ENCODE measurements around the gene ZNF488. TPM values are rescaled to one million over a fixed set of nuclear protein-coding genes. Genes with fewer than 3 reads are reported as not detected.

The ZNF488 gene
- polyA plus RNA-seq, 1 of the 3 experiments (the other 2 are of a cell fraction) = 0.59 TPM

DNA sequence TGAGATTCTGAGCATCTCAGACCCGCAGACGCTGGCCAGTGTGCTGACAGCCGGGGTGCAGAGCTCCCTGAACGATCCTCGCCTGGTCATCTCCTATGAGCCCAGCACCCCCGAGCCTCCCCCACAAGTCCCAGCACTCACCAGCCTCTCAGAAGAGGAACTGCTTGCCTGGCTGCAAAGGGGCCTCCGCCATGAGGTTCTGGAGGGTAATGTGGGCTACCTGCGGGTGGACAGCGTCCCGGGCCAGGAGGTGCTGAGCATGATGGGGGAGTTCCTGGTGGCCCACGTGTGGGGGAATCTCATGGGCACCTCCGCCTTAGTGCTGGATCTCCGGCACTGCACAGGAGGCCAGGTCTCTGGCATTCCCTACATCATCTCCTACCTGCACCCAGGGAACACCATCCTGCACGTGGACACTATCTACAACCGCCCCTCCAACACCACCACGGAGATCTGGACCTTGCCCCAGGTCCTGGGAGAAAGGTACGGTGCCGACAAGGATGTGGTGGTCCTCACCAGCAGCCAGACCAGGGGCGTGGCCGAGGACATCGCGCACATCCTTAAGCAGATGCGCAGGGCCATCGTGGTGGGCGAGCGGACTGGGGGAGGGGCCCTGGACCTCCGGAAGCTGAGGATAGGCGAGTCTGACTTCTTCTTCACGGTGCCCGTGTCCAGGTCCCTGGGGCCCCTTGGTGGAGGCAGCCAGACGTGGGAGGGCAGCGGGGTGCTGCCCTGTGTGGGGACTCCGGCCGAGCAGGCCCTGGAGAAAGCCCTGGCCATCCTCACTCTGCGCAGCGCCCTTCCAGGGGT lies 35.2 kb downstream of the ZNF488 start:
- TF ChIP-seq GABPA (IDR thresholded peaks at IDR 0.05; ENCODE audit: low read depth) = no peak
- TF ChIP-seq NRF1 (IDR thresholded peaks at IDR 0.05; ENCODE audit: low read depth, low read length) = no peak
- peak; percentile 41 for DNase-seq
- no peak overlapping the region for H3K9ac ChIP-seq
- no peak overlapping the region for H2AFZ ChIP-seq (ENCODE audit: low read depth)
- ChIA-PET CTCF (interaction anchor here (0.9 to 5.2 kb wide), 4 partner anchors 9 to 53 kb away, joined by 3 to 23 read pairs (median 13); no protein-coding TSS in a partner anchor), POLR2A (no interaction called here)
- no peaks in the 10 kb centered on the region for H3K79me2 ChIP-seq (ENCODE audit: insufficient read depth)
- H3K4me2 ChIP-seq = no peak overlapping the region
- no peaks in the 10 kb centered on the region for H3K36me3 ChIP-seq (replicated peaks in 1 of 2; ENCODE audit: control insufficient read depth in 1 of 2, insufficient read depth in 2 of 2, low read length in 1 of 2)
- H3K9me2 ChIP-seq = no peaks in the 10 kb centered on the region
- peaks cover 32% of the 10 kb centered on the region for H3K27me3 ChIP-seq (ENCODE audit: insufficient read depth)
- WGBS (ENCODE audit: low lambda C conversion rate) = 69% methylated on average over 20 of the region's 36 CpGs
- peak overlapping the region in 1 of 2 experiments; percentile 85; a peak in 2 of 4 replicates for H3K27ac ChIP-seq (ENCODE audit: low read depth in 2 of 2, low read length in 1 of 2)
- peaks cover 0 to 33% of the 10 kb centered on the region in 2 experiments; a peak in 2 of 4 replicates for H3K4me1 ChIP-seq (ENCODE audit: control insufficient read depth in 1 of 2, insufficient read depth in 2 of 2, low read depth in 1 of 2, low read length in 1 of 2)
- no peaks in the 10 kb centered on the region for H3K9me3 ChIP-seq
- no peak overlapping the region for H3K4me3 ChIP-seq (ENCODE audit: low read depth in 2 of 2, low read length in 1 of 2)
- no peaks in the 10 kb centered on the region for H4K20me1 ChIP-seq (ENCODE audit: insufficient read depth)
- H3F3A ChIP-seq (replicated peaks; ENCODE audit: insufficient read depth) = no peaks in the 10 kb centered on the region

DNA sequence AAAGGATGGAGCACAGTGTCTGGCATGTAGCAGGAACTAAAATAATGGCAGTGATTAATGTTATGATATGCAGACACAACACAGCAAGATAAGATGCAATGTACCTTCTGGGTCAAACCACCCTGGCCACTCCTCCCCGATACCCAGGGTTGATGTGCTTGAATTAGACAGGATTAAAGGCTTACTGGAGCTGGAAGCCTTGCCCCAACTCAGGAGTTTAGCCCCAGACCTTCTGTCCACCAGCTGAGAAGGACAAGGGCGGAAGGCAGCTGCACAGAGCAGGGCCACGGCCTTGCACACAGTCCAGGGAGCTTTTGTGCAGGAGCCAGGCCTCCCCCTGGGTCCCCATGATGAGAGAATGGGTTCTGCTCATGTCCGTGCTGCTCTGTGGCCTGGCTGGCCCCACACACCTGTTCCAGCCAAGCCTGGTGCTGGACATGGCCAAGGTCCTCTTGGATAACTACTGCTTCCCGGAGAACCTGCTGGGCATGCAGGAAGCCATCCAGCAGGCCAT lies 35.9 kb downstream of the ZNF488 start, which contains the start of gene RBP3:
TSS of gene RBP3 (plus strand) at position 226 of the 514 bp plus-strand sequence. CDS start at position 348, 122 bp downstream.
- no peaks in the 10 kb centered on the region for H3K9me3 ChIP-seq
- H3K4me3 ChIP-seq (ENCODE audit: low read depth in 2 of 2, low read length in 1 of 2) = no peak within 1 kb of the TSS
- H3K36me3 ChIP-seq (replicated peaks in 1 of 2; ENCODE audit: control insufficient read depth in 1 of 2, insufficient read depth in 2 of 2, low read length in 1 of 2) = no peaks in the 10 kb centered on the region
- CTCF ChIA-PET = interaction anchor here (0.9 to 5.2 kb wide), 4 partner anchors 13 to 300 kb away, joined by 3 to 23 read pairs (median 5); no protein-coding TSS in a partner anchor
- WGBS (ENCODE audit: low lambda C conversion rate) = 35% methylated on average over 3 of the region's 5 CpGs
- peaks cover 36% of the 10 kb centered on the region for H3K27me3 ChIP-seq (ENCODE audit: insufficient read depth)
- no peak within 1 kb of the TSS for H2AFZ ChIP-seq (ENCODE audit: low read depth)
- H3K9me2 ChIP-seq = no peaks in the 10 kb centered on the region
- H3F3A ChIP-seq (replicated peaks; ENCODE audit: insufficient read depth) = no peaks in the 10 kb centered on the region
- H3K79me2 ChIP-seq (ENCODE audit: insufficient read depth) = no peaks in the 10 kb centered on the region
- POLR2A ChIA-PET = no interaction called here
- H3K27ac ChIP-seq (ENCODE audit: low read depth in 2 of 2, low read length in 1 of 2) = peak within 1 kb of the TSS in 1 of 2 experiments; percentile 85; a peak in 2 of 4 replicates
- no peak within 1 kb of the TSS for H3K9ac ChIP-seq
- H3K4me1 ChIP-seq (ENCODE audit: control insufficient read depth in 1 of 2, insufficient read depth in 2 of 2, low read depth in 1 of 2, low read length in 1 of 2) = peaks cover 0 to 33% of the 10 kb centered on the region in 2 experiments; a peak in 2 of 4 replicates
- H3K4me2 ChIP-seq = no peak within 1 kb of the TSS
- DNase-seq = peak; percentile 81
- no peaks in the 10 kb centered on the region for H4K20me1 ChIP-seq (ENCODE audit: insufficient read depth)
- peak; percentile 84 for TF ChIP-seq GATA2 (CRISPR knock-in tag; IDR thresholded peaks at IDR 0.05)
- peak; percentile 44 for TF ChIP-seq FOXJ3 (CRISPR knock-in tag; IDR thresholded peaks at IDR 0.05)
- TF ChIP-seq RFX5 (IDR thresholded peaks at IDR 0.05; ENCODE audit: low read length) = no peak
- no peak for TF ChIP-seq TAF1 (IDR thresholded peaks at IDR 0.05; ENCODE audit: borderline replicate concordance, low read depth, low read length)
- TF ChIP-seq EZH2phosphoT487 (IDR thresholded peaks at IDR 0.05; ENCODE audit: borderline replicate concordance, low read depth) = no peak
- TF ChIP-seq, protein P1, sequence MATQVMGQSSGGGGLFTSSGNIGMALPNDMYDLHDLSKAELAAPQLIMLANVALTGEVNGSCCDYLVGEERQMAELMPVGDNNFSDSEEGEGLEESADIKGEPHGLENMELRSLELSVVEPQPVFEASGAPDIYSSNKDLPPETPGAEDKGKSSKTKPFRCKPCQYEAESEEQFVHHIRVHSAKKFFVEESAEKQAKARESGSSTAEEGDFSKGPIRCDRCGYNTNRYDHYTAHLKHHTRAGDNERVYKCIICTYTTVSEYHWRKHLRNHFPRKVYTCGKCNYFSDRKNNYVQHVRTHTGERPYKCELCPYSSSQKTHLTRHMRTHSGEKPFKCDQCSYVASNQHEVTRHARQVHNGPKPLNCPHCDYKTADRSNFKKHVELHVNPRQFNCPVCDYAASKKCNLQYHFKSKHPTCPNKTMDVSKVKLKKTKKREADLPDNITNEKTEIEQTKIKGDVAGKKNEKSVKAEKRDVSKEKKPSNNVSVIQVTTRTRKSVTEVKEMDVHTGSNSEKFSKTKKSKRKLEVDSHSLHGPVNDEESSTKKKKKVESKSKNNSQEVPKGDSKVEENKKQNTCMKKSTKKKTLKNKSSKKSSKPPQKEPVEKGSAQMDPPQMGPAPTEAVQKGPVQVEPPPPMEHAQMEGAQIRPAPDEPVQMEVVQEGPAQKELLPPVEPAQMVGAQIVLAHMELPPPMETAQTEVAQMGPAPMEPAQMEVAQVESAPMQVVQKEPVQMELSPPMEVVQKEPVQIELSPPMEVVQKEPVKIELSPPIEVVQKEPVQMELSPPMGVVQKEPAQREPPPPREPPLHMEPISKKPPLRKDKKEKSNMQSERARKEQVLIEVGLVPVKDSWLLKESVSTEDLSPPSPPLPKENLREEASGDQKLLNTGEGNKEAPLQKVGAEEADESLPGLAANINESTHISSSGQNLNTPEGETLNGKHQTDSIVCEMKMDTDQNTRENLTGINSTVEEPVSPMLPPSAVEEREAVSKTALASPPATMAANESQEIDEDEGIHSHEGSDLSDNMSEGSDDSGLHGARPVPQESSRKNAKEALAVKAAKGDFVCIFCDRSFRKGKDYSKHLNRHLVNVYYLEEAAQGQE (IDR thresholded peaks at IDR 0.05; ENCODE audit: low read depth, low read length) = no peak
- peak in 1 of 2 experiments; percentile 59; a peak in 1 of 4 replicates for TF ChIP-seq EP300 (IDR thresholded peaks at IDR 0.05; ENCODE audit: borderline replicate concordance in 1 of 2, low read depth in 1 of 2, low read length in 1 of 2)
- TF ChIP-seq RAD21 (IDR thresholded peaks at IDR 0.05; ENCODE audit: low read length) = no peak
- TF ChIP-seq ELF1 (IDR thresholded peaks at IDR 0.05) = no peak
- TF ChIP-seq FOSL2 (IDR thresholded peaks at IDR 0.05; ENCODE audit: borderline replicate concordance, low read depth) = no peak
- TF ChIP-seq GABPA (IDR thresholded peaks at IDR 0.05; ENCODE audit: low read depth) = no peak
- no peak for TF ChIP-seq FOXM1 (IDR thresholded peaks at IDR 0.05; ENCODE audit: low read depth)
- peak; percentile 76 for TF ChIP-seq RCOR1 (IDR thresholded peaks at IDR 0.05; ENCODE audit: low read length)
- TF ChIP-seq NFIC (IDR thresholded peaks at IDR 0.05; ENCODE audit: borderline replicate concordance) = no peak
- TF ChIP-seq, protein P2, sequence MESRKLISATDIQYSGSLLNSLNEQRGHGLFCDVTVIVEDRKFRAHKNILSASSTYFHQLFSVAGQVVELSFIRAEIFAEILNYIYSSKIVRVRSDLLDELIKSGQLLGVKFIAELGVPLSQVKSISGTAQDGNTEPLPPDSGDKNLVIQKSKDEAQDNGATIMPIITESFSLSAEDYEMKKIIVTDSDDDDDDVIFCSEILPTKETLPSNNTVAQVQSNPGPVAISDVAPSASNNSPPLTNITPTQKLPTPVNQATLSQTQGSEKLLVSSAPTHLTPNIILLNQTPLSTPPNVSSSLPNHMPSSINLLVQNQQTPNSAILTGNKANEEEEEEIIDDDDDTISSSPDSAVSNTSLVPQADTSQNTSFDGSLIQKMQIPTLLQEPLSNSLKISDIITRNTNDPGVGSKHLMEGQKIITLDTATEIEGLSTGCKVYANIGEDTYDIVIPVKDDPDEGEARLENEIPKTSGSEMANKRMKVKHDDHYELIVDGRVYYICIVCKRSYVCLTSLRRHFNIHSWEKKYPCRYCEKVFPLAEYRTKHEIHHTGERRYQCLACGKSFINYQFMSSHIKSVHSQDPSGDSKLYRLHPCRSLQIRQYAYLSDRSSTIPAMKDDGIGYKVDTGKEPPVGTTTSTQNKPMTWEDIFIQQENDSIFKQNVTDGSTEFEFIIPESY (IDR thresholded peaks at IDR 0.05; ENCODE audit: borderline replicate concordance, low read depth) = no peak
- TF ChIP-seq, protein P3, sequence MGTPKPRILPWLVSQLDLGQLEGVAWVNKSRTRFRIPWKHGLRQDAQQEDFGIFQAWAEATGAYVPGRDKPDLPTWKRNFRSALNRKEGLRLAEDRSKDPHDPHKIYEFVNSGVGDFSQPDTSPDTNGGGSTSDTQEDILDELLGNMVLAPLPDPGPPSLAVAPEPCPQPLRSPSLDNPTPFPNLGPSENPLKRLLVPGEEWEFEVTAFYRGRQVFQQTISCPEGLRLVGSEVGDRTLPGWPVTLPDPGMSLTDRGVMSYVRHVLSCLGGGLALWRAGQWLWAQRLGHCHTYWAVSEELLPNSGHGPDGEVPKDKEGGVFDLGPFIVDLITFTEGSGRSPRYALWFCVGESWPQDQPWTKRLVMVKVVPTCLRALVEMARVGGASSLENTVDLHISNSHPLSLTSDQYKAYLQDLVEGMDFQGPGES (IDR thresholded peaks at IDR 0.05; ENCODE audit: low read depth, low read length) = no peak
- TF ChIP-seq MEF2A (IDR thresholded peaks at IDR 0.05; ENCODE audit: borderline replicate concordance, low read depth) = no peak
- TF ChIP-seq SIN3A (IDR thresholded peaks at IDR 0.05; ENCODE audit: borderline replicate concordance, low read depth, low read length) = no peak
